Hepatocyte (in vitro differentiated cells): ENCODE results near the gene LGR4. TPM values are rescaled to one million over a fixed set of nuclear protein-coding genes. Genes with fewer than 3 reads are reported as not detected.

ENCODE experiments used
- DNase-seq: peaks from one replicate; pipeline ENCODE4 v3.0.0-alpha.2; 2016; ENCODE audit warnings: low spot score
- H2AFZ ChIP-seq: fragments of 200-600 bp; sonication (generic); 2 replicates; pipeline ENCODE4 v1.6.0; 2016; ENCODE audit warnings: antibody characterized with exemption, mild to moderate bottlenecking
- H3K27ac ChIP-seq: fragments of 200-600 bp; sonication (generic); 2 replicates; pipeline ENCODE4 v1.5.1; 2016; ENCODE audit warnings: mild to moderate bottlenecking
- H3K27me3 ChIP-seq: fragments of 200-600 bp; sonication (generic); 2 replicates; pipeline ENCODE4 v1.6.1; 2016
- H3K36me3 ChIP-seq: fragments of 200-600 bp; sonication (generic); replicated peaks from 2 replicates; pipeline ENCODE4 v1.5.1; 2016; ENCODE audit warnings: low read depth; ENCODE audit not compliant: insufficient read depth
- H3K4me1 ChIP-seq: fragments of 200-600 bp; sonication (generic); 2 replicates; pipeline ENCODE4 v1.5.1; 2016; ENCODE audit warnings: mild to moderate bottlenecking, moderate library complexity; ENCODE audit not compliant: insufficient read depth
- H3K4me2 ChIP-seq: fragments of 200-600 bp; sonication (generic); 2 replicates; pipeline ENCODE4 v1.6.0; 2016
- H3K4me3 ChIP-seq: fragments of 200-600 bp; sonication (generic); 2 replicates; pipeline ENCODE4 v1.5.1; 2016; ENCODE audit warnings: mild to moderate bottlenecking
- H3K79me2 ChIP-seq: fragments of 200-600 bp; sonication (generic); 2 replicates; pipeline ENCODE4 v1.6.0; 2017; ENCODE audit warnings: mild to moderate bottlenecking
- H3K9me2 ChIP-seq: fragments of 200-600 bp; sonication (generic); replicated peaks from 2 replicates; pipeline ENCODE4 v1.6.0; 2017; ENCODE audit warnings: mild to moderate bottlenecking; ENCODE audit not compliant: insufficient read depth
- H3K9me3 ChIP-seq: fragments of 200-600 bp; sonication (generic); 2 replicates; pipeline ENCODE4 v1.5.1; 2016; ENCODE audit warnings: low read depth, mild to moderate bottlenecking
- H4K20me1 ChIP-seq: fragments of 200-600 bp; sonication (generic); 2 replicates; pipeline ENCODE4 v1.6.0; 2016; ENCODE audit warnings: mild to moderate bottlenecking; ENCODE audit not compliant: insufficient read depth, poor library complexity, severe bottlenecking
- CTCF ChIP-seq: fragments of 200-600 bp; sonication (generic); IDR thresholded peaks from 2 replicates; pipeline ENCODE4 v1.5.1; 2016; ENCODE audit warnings: antibody characterized with exemption, mild to moderate bottlenecking; ENCODE audit not compliant: poor library complexity
- EZH2 ChIP-seq: fragments of 200-600 bp; sonication (generic); IDR thresholded peaks from 2 replicates; pipeline ENCODE4 v1.6.1; 2016; ENCODE audit warnings: antibody characterized with exemption, mild to moderate bottlenecking, borderline replicate concordance
- EZH2phosphoT487 ChIP-seq: fragments of 200-600 bp; sonication (generic); IDR thresholded peaks from one replicate; pipeline ENCODE4 v1.6.1; 2018; ENCODE audit warnings: antibody characterized with exemption, mild to moderate bottlenecking, low read depth, moderate library complexity; ENCODE audit not compliant: unreplicated experiment, severe bottlenecking
- WGBS: methylation state at CpG from one replicate; pipeline ENCODE4 v1.1.6; 2016; ENCODE audit warnings: low lambda C conversion rate; ENCODE audit errors: missing lambda C conversion rate; 5-methylcytosine and 5-hydroxymethylcytosine counted together
- polyA plus RNA-seq: library from polyadenylated mRNA; unstranded; fragments of >200 nt; fragmentation: Nextera tagmentation; extraction: Ambion mirVana; gene quantifications from 2 replicates; pipeline ENCODE4 v1.2.1, GENCODE V29; 2016
- total RNA-seq: library from RNA; depleted of rRNA; stranded (reverse); fragments of >200 nt; gene quantifications from 2 replicates; pipeline ENCODE4 v1.2.3, GENCODE V29; 2014

Gene LGR4
- total and polyA plus RNA-seq, 2 experiments from 2014 or later = 27.2 to 115 TPM

GRCh38 chr11:27481992-27482391, 9.4 kb upstream of the LGR4 start:
- H4K20me1 ChIP-seq = no peaks in the 10 kb centered on the region
- 92% methylated on average over 4 of the region's 4 CpGs for WGBS
- no peak overlapping the region for H3K4me3 ChIP-seq
- no peaks in the 10 kb centered on the region for H3K4me1 ChIP-seq
- no peak overlapping the region for H2AFZ ChIP-seq
- H3K27ac ChIP-seq = no peak overlapping the region
- TF ChIP-seq EZH2phosphoT487 (no peak), EZH2 (no peak), CTCF (no peak)
- H3K36me3 ChIP-seq = no peaks in the 10 kb centered on the region
- no peaks in the 10 kb centered on the region for H3K9me2 ChIP-seq
- DNase-seq = no peak
- no peaks in the 10 kb centered on the region for H3K79me2 ChIP-seq
- H3K4me2 ChIP-seq = no peak overlapping the region
- no peaks in the 10 kb centered on the region for H3K27me3 ChIP-seq
- no peaks in the 10 kb centered on the region for H3K9me3 ChIP-seq

- no peak overlapping the region for H3K4me3 ChIP-seq
- no peak overlapping the region for H2AFZ ChIP-seq
- H3K9me3 ChIP-seq = no peaks in the 10 kb centered on the region
- no peaks in the 10 kb centered on the region for H3K36me3 ChIP-seq
- H3K9me2 ChIP-seq = no peaks in the 10 kb centered on the region
- no peak overlapping the region for H3K27ac ChIP-seq
- no peak for TF ChIP-seq EZH2
- TF ChIP-seq EZH2phosphoT487 = no peak
- TF ChIP-seq CTCF = no peak
- no peak overlapping the region for H3K4me2 ChIP-seq
- no peaks in the 10 kb centered on the region for H3K27me3 ChIP-seq
- H4K20me1 ChIP-seq = no peaks in the 10 kb centered on the region
- no peak for DNase-seq
- H3K4me1 ChIP-seq = peaks cover 6% of the 10 kb centered on the region
- H3K79me2 ChIP-seq = peaks cover 5% of the 10 kb centered on the region
- 45% methylated on average over 2 of the region's 2 CpGs for WGBS
These were observed 5.2 kb upstream of the LGR4 start for GRCh38 chr11:27477831-27478230.

- Histone ChIP-seq H3K4me1 (peaks cover 6% of the 10 kb centered on the region), H3K27ac (no peak overlapping the region), H3K9me2 (no peaks in the 10 kb centered on the region), H3K79me2 (peaks cover 5% of the 10 kb centered on the region), H3K36me3 (no peaks in the 10 kb centered on the region), H2AFZ (no peak overlapping the region), H3K4me2 (no peak overlapping the region), H3K9me3 (no peaks in the 10 kb centered on the region), H4K20me1 (no peaks in the 10 kb centered on the region), H3K27me3 (no peaks in the 10 kb centered on the region), H3K4me3 (no peak overlapping the region)
- TF ChIP-seq CTCF = no peak
- DNase-seq = no peak
These were observed 4.7 kb upstream of the LGR4 start for GRCh38 chr11:27477243-27477642.

GRCh38 chr11:27475622-27476021, 3.0 kb upstream of the LGR4 start:
- H3K4me3 ChIP-seq = no peak overlapping the region
- no peaks in the 10 kb centered on the region for H3K9me2 ChIP-seq
- H3K9me3 ChIP-seq = no peaks in the 10 kb centered on the region
- DNase-seq = no peak
- H3K4me2 ChIP-seq = no peak overlapping the region
- H2AFZ ChIP-seq = no peak overlapping the region
- TF ChIP-seq CTCF (no peak), EZH2 (no peak), EZH2phosphoT487 (no peak)
- no peak overlapping the region for H3K27ac ChIP-seq
- WGBS = 83% methylated on average over 5 of the region's 5 CpGs
- H3K27me3 ChIP-seq = no peaks in the 10 kb centered on the region
- no peaks in the 10 kb centered on the region for H4K20me1 ChIP-seq
- peaks cover 6% of the 10 kb centered on the region for H3K4me1 ChIP-seq
- H3K36me3 ChIP-seq = no peaks in the 10 kb centered on the region
- peaks cover 18% of the 10 kb centered on the region for H3K79me2 ChIP-seq
